Cardiac muscle cell (in vitro differentiated cells and primary cell): Measurements from ENCODE around the gene S100A14. TPM values are rescaled to one million over a fixed set of nuclear protein-coding genes. Genes with fewer than 3 reads are reported as not detected.
A peak's percentile ranks its signal among the peaks of the same experiment; 100 is the strongest.

Experiments
- DNase-seq, 2 donors: peaks; one replicate each; pipeline versions ENCODE4 v3.0.0 to v3.0.0-alpha.2; 2010 to 2017; ENCODE audit warnings: low read depth in 1 of 2, low spot score in 1 of 2
- H3K27ac ChIP-seq: fragments of 200-600 bp; sonication (generic); 2 replicates; pipeline ENCODE4 v1.5.1; 2016
- H3K27me3 ChIP-seq: fragments of 200-600 bp; sonication (generic); 2 replicates; pipeline ENCODE4 v1.6.0; 2016; ENCODE audit warnings: control low read depth
- H3K36me3 ChIP-seq: fragments of 200-600 bp; sonication (generic); 2 replicates; pipeline ENCODE4 v1.5.1; 2016; ENCODE audit warnings: control low read depth
- H3K4me1 ChIP-seq: fragments of 200-600 bp; sonication (generic); 2 replicates; pipeline ENCODE4 v1.8.1; 2017; ENCODE audit warnings: low read depth, mild to moderate bottlenecking, mixed run types
- H3K4me3 ChIP-seq: fragments of 200-600 bp; sonication (generic); 2 replicates; pipeline ENCODE4 v1.5.1; 2016; ENCODE audit warnings: mild to moderate bottlenecking
- H3K9me3 ChIP-seq: fragments of 200-600 bp; sonication (generic); 2 replicates; pipeline ENCODE4 v1.5.1; 2017; ENCODE audit warnings: low read depth, mild to moderate bottlenecking, control low read depth
- CTCF ChIP-seq: IDR thresholded peaks from 2 replicates; pipeline ENCODE4 v1.5.1; 2012; ENCODE audit warnings: low read depth, mild to moderate bottlenecking, low read length
- polyA plus RNA-seq: library from polyadenylated mRNA; unstranded; fragments of >200 nt; fragmentation: Nextera tagmentation; extraction: Ambion mirVana; gene quantifications from 2 replicates; pipeline ENCODE4 v1.2.1, GENCODE V29; 2016
- total RNA-seq: library from RNA; depleted of rRNA; stranded (reverse); fragments of >200 nt; gene quantifications from 2 replicates; pipeline ENCODE4 v1.2.3, GENCODE V29; 2016

S100A14 gene
- total and polyA plus RNA-seq, 2 experiments from 2014 or later = 0.51 to 0.70 TPM

- no peak overlapping the region for H3K27ac ChIP-seq
- TF ChIP-seq CTCF = no peak
- no peak overlapping the region for H3K4me3 ChIP-seq
- H3K27me3 ChIP-seq = no peaks in the 10 kb centered on the region
- no peaks in the 10 kb centered on the region for H3K36me3 ChIP-seq
- no peak for DNase-seq
- H3K9me3 ChIP-seq = no peaks in the 10 kb centered on the region
- H3K4me1 ChIP-seq = no peaks in the 10 kb centered on the region
Measured at GRCh38 chr1:153619171-153619570, 3.0 kb upstream of the S100A14 start.

GRCh38 chr1:153617663-153618062 is 1.5 kb upstream of the S100A14 start:
- Histone ChIP-seq H3K36me3 (no peaks in the 10 kb centered on the region), H3K4me3 (no peak overlapping the region), H3K27ac (no peak overlapping the region), H3K4me1 (peaks cover 5% of the 10 kb centered on the region), H3K27me3 (no peaks in the 10 kb centered on the region), H3K9me3 (no peaks in the 10 kb centered on the region)
- no peak for DNase-seq
- no peak for TF ChIP-seq CTCF

GRCh38 chr1:153616917-153617311 is 789 bp upstream of the S100A14 start:
- H3K27me3 ChIP-seq = no peaks in the 10 kb centered on the region
- peak in 1 of 2 donors; percentile 40 for DNase-seq
- H3K27ac ChIP-seq = no peak overlapping the region
- no peak for TF ChIP-seq CTCF
- H3K36me3 ChIP-seq = no peaks in the 10 kb centered on the region
- H3K4me3 ChIP-seq = no peak overlapping the region
- H3K4me1 ChIP-seq = peaks cover 13% of the 10 kb centered on the region
- H3K9me3 ChIP-seq = no peaks in the 10 kb centered on the region

- H3K36me3 ChIP-seq = no peaks in the 10 kb centered on the region
- no peak for TF ChIP-seq CTCF
- peaks cover 16% of the 10 kb centered on the region for H3K4me1 ChIP-seq
- no peaks in the 10 kb centered on the region for H3K27me3 ChIP-seq
- DNase-seq = no peak
- no peak overlapping the region for H3K27ac ChIP-seq
- H3K4me3 ChIP-seq = no peak overlapping the region
- no peaks in the 10 kb centered on the region for H3K9me3 ChIP-seq
Measured at GRCh38 chr1:153615406-153615805, 719 bp downstream of the S100A14 start.

GRCh38 chr1:153614906-153615305 is 1.2 kb downstream of the S100A14 start:
- Histone ChIP-seq H3K4me3 (no peak overlapping the region), H3K27me3 (no peaks in the 10 kb centered on the region), H3K27ac (no peak overlapping the region), H3K36me3 (no peaks in the 10 kb centered on the region), H3K4me1 (peaks cover 21% of the 10 kb centered on the region), H3K9me3 (no peaks in the 10 kb centered on the region)
- DNase-seq = no peak
- no peak for TF ChIP-seq CTCF

- no peaks in the 10 kb centered on the region for H3K36me3 ChIP-seq
- peak; percentile 20 for TF ChIP-seq CTCF
- DNase-seq = no peak
- H3K27ac ChIP-seq = no peak overlapping the region
- no peak overlapping the region for H3K4me3 ChIP-seq
- H3K27me3 ChIP-seq = no peaks in the 10 kb centered on the region
- H3K9me3 ChIP-seq = no peaks in the 10 kb centered on the region
- peaks cover 27% of the 10 kb centered on the region for H3K4me1 ChIP-seq
Measured at GRCh38 chr1:153614189-153614900, 1.8 kb downstream of the S100A14 start.
